T-helper 2 cell treated with Interferon-gamma antibody and Interleukin-4, amounts not matched to agents 5 μg/mL and 100 μg/mL, for 36 hours (primary cell): ENCODE data around the gene NR0B2.
"Not testable (repeated sequence)": the region's sequence is repeated elsewhere in the genome, so short reads cannot be mapped to it uniquely, and the experiment has no call there.

Experiments
- DNase-seq: peaks from one replicate; pipeline ENCODE4 v3.0.0; 2021; ENCODE audit warnings: low spot score
- H3K27ac Mint-ChIP-seq: one replicate; pipeline ENCODE4 v1.8.0; 2021; ENCODE audit warnings: mild to moderate bottlenecking, mixed read lengths
- H3K27me3 Mint-ChIP-seq: one replicate; pipeline ENCODE4 v1.8.0; 2021; ENCODE audit warnings: low read depth, mixed read lengths
- H3K36me3 Mint-ChIP-seq: one replicate; pipeline ENCODE4 v1.8.0; 2021; ENCODE audit warnings: low read depth, mixed read lengths
- H3K4me1 Mint-ChIP-seq: one replicate; pipeline ENCODE4 v1.8.0; 2021; ENCODE audit warnings: low read depth, mixed read lengths
- H3K4me3 Mint-ChIP-seq: one replicate; pipeline ENCODE4 v1.8.0; 2022; ENCODE audit warnings: mild to moderate bottlenecking, moderate library complexity, mixed read lengths
- H3K9me3 Mint-ChIP-seq: one replicate; pipeline ENCODE4 v1.8.0; 2021; ENCODE audit warnings: mixed read lengths

The NR0B2 gene

GRCh38 chr1:26889551-26890466 lies 24.0 kb downstream of the NR0B2 start, which contains the start of gene GPN2:
TSS of gene GPN2 (minus strand) at chr1:26890283. CDS start at chr1:26890096, 187 bp downstream.
- H3K4me1 Mint-ChIP-seq: peaks cover 23% of the 10 kb centered on the region
- DNase-seq: peak; percentile 83
- peak within 1 kb of the TSS; percentile 97 for H3K4me3 Mint-ChIP-seq
- H3K27ac Mint-ChIP-seq: peak within 1 kb of the TSS; percentile 98
- H3K27me3 Mint-ChIP-seq: no peaks in the 10 kb centered on the region
- peaks cover 62% of the 10 kb centered on the region for H3K36me3 Mint-ChIP-seq
- H3K9me3 Mint-ChIP-seq: no peaks in the 10 kb centered on the region

DNA sequence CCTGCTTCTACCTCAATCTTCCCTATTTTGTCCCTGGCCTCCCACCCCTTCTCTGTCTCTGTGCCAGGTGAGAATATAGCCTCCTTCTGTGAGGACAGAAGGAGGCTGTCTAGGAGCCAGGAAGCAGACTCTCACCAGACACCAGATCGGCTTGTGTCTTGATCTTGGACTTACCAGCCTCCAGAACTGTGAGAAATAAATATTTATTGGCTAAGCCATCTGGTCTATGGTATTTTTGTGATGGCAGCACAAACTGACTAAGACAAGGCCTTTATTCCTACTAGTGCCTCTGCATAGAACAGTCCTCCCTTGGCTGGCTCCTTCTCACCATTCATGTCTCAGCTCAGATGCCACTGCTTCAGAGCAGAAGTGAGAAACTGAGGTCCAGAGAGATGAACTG lies 25.5 kb downstream of the NR0B2 start:
- Mint-ChIP-seq H3K27ac (peak overlapping the region; percentile 98), H3K27me3 (no peaks in the 10 kb centered on the region), H3K9me3 (no peaks in the 10 kb centered on the region), H3K4me3 (peak overlapping the region; percentile 97), H3K36me3 (peaks cover 63% of the 10 kb centered on the region), H3K4me1 (peaks cover 23% of the 10 kb centered on the region)
- no peak for DNase-seq

- peaks cover 62% of the 10 kb centered on the region for H3K36me3 Mint-ChIP-seq
Observed at GRCh38 chr1:26887125-26887524, 26.6 kb downstream of the NR0B2 start.

DNA sequence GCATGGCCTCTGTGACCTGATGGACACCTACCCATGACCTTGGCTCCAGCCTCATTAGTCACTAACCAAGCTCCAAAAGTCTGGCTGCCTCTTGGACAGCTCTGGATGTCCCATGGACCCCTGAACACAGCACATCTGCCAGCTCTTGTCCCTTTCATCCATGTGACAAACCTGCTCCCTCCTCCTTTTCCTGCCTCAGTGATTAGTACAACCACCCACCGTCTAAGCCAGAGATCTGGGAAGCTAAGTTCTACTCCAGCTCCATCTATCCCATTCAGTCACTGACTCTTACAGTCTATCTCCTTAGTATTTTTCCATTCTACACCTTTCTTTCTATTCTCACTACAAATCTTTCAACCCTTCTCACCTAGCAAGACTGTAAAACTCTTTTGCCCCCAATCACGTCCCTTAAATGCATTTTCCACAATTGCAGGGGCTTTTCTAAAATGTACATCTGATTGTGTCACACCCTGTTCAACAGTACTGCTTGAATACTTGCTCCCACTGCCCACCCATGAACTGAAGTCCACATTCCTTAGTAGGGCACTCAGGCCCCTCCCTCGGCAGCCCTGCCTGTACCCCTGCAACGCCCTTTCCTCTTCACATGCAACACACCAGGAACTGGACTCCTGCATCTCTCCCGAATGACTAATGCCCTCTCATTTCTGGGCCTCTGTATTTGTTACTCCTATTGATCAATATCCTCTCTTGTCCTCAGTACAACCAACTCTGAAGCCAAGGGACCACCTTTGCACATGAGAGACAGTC lies 30.9 kb downstream of the NR0B2 start:
- Mint-ChIP-seq H3K36me3 (peaks cover 52% of the 10 kb centered on the region), H3K4me3 (no peak overlapping the region), H3K27me3 (no peaks in the 10 kb centered on the region), H3K27ac (no peak overlapping the region), H3K9me3 (no peaks in the 10 kb centered on the region), H3K4me1 (peaks cover 4% of the 10 kb centered on the region)
- DNase-seq: no peak

More at GRCh38 chr1:26887125-26887524, 26.6 kb downstream of the NR0B2 start:
- H3K9me3 Mint-ChIP-seq: no peaks in the 10 kb centered on the region
- H3K27ac Mint-ChIP-seq: peak overlapping the region; percentile 7
- H3K27me3 Mint-ChIP-seq: no peaks in the 10 kb centered on the region
- H3K4me3 Mint-ChIP-seq: peak overlapping the region; percentile 21
- no peak for DNase-seq
- peaks cover 23% of the 10 kb centered on the region for H3K4me1 Mint-ChIP-seq

DNA sequence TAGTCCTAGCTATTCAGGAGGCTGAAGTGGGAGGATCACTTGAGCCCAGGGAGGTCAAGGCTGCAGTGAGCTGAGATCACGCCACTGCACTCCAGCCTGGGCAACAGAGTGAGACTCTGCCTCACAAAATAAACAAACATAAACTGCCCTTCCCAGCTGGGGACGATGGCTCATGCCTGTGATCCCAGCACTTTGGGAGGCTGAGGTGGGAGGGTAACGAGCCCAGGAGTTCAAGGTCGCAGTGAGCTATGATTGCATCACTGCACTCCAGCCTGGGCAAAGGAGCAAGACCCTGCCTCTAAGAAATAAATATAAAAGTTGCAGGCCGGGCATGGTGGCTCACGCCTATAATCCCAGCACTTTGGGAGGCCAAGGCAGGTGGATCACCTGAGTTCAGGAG lies 32.2 kb downstream of the NR0B2 start:
- H3K36me3 Mint-ChIP-seq: peaks cover 46% of the 10 kb centered on the region
- not testable (repeated sequence) for H3K4me3 Mint-ChIP-seq, DNase-seq, H3K4me1 Mint-ChIP-seq, H3K27ac Mint-ChIP-seq, H3K27me3 Mint-ChIP-seq, H3K9me3 Mint-ChIP-seq

DNA sequence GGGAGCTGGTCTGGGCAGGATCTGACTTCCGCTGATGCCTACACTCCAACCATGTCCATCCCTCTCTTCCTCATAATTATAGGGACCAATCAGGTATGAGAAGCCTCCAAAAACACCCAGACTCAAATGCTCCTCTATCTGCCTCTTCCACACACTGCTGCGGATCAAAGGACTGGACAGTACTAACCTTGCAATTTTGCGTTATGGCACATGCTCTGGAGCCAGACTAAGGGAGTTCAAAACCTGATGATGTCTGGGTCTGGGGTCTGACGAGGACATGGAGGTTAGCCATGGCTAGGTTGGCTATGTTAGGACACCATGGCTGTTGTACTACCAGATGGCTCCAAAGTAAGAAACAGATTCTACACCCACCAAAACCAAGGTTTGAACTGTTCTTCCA lies 34.0 kb downstream of the NR0B2 start:
- H3K27me3 Mint-ChIP-seq: no peaks in the 10 kb centered on the region
- H3K9me3 Mint-ChIP-seq: no peaks in the 10 kb centered on the region
- no peak for DNase-seq
- H3K36me3 Mint-ChIP-seq: peaks cover 36% of the 10 kb centered on the region
- no peak overlapping the region for H3K27ac Mint-ChIP-seq
- no peaks in the 10 kb centered on the region for H3K4me1 Mint-ChIP-seq
- H3K4me3 Mint-ChIP-seq: no peak overlapping the region

DNA sequence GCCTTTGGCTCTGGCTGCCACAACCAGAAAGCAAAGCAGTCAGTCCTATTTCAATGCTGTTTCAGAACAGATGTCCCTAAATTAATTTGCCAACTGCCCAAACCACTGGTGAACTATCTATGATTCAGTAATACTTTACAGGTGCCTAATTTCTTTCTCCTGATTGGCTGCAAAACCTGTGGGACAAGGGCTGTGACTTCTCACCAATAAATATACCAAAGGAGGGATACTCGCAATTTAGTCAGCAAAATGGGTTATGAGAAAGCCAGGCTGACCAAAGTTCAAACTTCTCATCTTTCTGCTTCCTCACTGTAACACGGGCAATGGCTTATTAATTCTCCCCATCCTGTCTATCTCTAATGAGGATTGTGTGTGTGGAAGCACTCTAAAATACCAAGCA lies 36.4 kb downstream of the NR0B2 start:
- Mint-ChIP-seq H3K27ac (no peak overlapping the region), H3K27me3 (no peaks in the 10 kb centered on the region), H3K4me3 (no peak overlapping the region), H3K36me3 (peaks cover 15% of the 10 kb centered on the region), H3K4me1 (no peaks in the 10 kb centered on the region), H3K9me3 (no peaks in the 10 kb centered on the region)
- no peak for DNase-seq

- Mint-ChIP-seq H3K27ac (no peak overlapping the region), H3K36me3 (peaks cover 10% of the 10 kb centered on the region), H3K9me3 (no peaks in the 10 kb centered on the region), H3K4me3 (no peak overlapping the region), H3K4me1 (no peaks in the 10 kb centered on the region), H3K27me3 (no peaks in the 10 kb centered on the region)
- no peak for DNase-seq
Observed at GRCh38 chr1:26874896-26875295, 38.9 kb downstream of the NR0B2 start.

DNA sequence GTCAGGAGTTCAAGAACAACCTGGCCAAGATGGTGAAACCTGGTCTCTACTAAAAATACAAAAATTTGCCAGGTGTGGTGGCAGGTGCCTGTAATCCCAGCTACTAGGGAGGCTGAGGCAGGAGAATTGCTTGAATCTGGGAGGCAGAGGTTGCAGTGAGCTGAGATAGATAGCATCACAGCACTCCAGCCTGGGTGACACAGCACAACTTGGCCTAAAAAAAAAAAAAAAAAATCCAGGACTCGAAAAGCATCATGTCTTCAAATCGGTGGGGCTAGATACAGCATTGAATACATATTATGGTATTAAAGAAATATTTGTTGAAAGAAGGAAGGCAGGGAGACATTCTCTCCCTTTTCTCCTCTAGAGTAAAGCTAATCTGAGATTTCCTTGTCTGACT lies 40.7 kb downstream of the NR0B2 start:
- not testable (repeated sequence) for H3K27ac Mint-ChIP-seq, DNase-seq, H3K4me1 Mint-ChIP-seq, H3K27me3 Mint-ChIP-seq, H3K9me3 Mint-ChIP-seq, H3K4me3 Mint-ChIP-seq, H3K36me3 Mint-ChIP-seq

DNA sequence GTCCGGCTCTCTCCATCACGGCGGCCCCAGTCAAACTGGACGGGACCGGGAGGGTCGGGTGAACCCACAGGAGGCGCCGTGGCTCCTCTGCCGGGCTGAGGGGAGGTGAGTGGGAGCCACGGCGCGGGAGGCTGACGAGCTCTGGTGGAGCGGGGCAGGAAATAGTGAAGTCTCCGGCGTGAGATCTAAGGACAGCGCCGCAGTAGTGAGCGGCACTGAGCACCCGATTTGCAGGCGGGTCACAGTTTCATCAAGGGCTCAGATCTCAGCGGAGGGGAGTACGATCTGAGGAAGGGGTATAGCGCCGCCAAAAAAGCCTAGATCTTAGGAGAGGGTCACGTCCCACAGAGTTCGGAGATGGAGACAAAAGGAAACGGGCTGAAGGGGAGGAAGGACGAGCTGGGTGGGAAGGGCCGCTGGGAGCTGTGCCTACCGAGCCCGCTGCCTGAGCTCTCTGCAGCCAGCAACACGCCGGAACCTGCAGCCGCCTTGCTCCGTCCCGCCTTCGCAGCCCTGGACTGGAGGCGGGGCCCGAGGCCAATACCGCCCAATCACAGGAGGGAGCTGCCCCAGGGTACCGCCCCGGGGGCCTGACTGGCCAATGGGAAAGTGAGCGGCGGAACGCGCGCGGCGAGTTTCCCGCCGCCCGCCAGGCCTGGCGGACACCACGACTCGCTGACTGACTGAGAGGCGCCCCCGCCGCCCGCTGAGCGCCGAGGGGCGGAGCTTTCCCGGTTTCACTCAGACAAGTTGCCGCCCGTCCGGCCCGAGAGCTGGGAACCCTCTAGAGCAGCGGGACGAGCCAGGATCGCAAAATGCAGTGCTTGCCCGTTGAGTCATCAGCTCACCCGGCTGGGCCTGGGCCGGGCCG lies 48.9 kb downstream of the NR0B2 start:
- peak; percentile 96 for DNase-seq
- peaks cover 20% of the 10 kb centered on the region for H3K4me1 Mint-ChIP-seq
- H3K4me3 Mint-ChIP-seq: peak overlapping the region; percentile 93
- H3K27me3 Mint-ChIP-seq: no peaks in the 10 kb centered on the region
- no peaks in the 10 kb centered on the region for H3K36me3 Mint-ChIP-seq
- peak overlapping the region; percentile 97 for H3K27ac Mint-ChIP-seq
- no peaks in the 10 kb centered on the region for H3K9me3 Mint-ChIP-seq

DNA sequence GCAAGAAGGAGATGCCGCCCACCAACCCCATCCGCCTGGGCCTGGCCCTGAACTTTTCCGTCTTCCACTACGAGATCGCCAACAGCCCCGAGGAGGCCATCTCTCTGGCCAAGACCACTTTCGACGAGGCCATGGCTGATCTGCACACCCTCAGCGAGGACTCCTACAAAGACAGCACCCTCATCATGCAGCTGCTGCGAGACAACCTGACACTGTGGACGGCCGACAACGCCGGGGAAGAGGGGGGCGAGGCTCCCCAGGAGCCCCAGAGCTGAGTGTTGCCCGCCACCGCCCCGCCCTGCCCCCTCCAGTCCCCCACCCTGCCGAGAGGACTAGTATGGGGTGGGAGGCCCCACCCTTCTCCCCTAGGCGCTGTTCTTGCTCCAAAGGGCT lies 50.1 kb downstream of the NR0B2 start:
- peak overlapping the region; percentile 51 for H3K27ac Mint-ChIP-seq

DNA sequence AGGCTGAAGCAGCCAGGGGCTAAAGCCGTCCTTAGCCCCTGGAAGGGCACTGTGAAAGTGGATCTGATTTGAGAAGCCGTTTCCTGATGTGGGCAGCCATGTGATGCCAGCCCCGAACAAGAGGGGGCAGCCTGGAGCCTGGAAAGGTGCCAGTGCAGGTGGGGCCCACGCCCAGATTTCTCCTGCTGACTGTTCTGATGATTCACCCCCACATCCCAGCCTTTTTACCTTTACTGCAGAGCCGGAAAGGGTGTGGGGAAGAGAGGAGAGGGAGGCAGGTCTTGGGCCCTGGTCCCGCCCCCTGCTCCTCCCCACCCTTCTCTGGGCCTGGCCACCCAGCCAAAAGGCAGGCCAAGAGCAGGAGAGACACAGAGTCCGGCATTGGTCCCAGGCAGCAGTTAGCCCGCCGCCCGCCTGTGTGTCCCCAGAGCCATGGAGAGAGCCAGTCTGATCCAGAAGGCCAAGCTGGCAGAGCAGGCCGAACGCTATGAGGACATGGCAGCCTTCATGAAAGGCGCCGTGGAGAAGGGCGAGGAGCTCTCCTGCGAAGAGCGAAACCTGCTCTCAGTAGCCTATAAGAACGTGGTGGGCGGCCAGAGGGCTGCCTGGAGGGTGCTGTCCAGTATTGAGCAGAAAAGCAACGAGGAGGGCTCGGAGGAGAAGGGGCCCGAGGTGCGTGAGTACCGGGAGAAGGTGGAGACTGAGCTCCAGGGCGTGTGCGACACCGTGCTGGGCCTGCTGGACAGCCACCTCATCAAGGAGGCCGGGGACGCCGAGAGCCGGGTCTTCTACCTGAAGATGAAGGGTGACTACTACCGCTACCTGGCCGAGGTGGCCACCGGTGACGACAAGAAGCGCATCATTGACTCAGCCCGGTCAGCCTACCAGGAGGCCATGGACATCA lies 50.7 kb downstream of the NR0B2 start, which contains the start of gene SFN:
Gene SFN (plus strand): TSS at position 369 of the 904 bp plus-strand sequence. CDS start 64 bp downstream, at position 433.
- H3K27ac Mint-ChIP-seq: peak within 1 kb of the TSS; percentile 68
- DNase-seq: peak; percentile 32
- H3K4me1 Mint-ChIP-seq: peaks cover 20% of the 10 kb centered on the region
- H3K9me3 Mint-ChIP-seq: no peaks in the 10 kb centered on the region
- H3K36me3 Mint-ChIP-seq: no peaks in the 10 kb centered on the region
- H3K27me3 Mint-ChIP-seq: no peaks in the 10 kb centered on the region
- peak within 1 kb of the TSS; percentile 93 for H3K4me3 Mint-ChIP-seq

More for the DNA sequence above, 50.1 kb downstream of the NR0B2 start:
- H3K36me3 Mint-ChIP-seq: no peaks in the 10 kb centered on the region
- no peaks in the 10 kb centered on the region for H3K27me3 Mint-ChIP-seq
- no peaks in the 10 kb centered on the region for H3K9me3 Mint-ChIP-seq
- peaks cover 20% of the 10 kb centered on the region for H3K4me1 Mint-ChIP-seq
- no peak for DNase-seq
- H3K4me3 Mint-ChIP-seq: peak overlapping the region; percentile 93
